Sigmoid colon (tissue), 4 donors: ENCODE data around the gene CD276.

Experiments
- POLR2A ChIP-seq, 2 donors: fragments of 450-650 bp; IDR thresholded peaks; one replicate each; pipeline ENCODE4 v1.6.1; 2016; ENCODE audit warnings: antibody characterized with exemption in 2 of 2, mild to moderate bottlenecking in 2 of 2, moderate library complexity in 2 of 2
- POLR2AphosphoS5 ChIP-seq, 4 donors: sonication (generic); formaldehyde crosslinking; IDR thresholded peaks; one replicate each; pipeline ENCODE4 v1.6.1; 2017; ENCODE audit warnings: antibody characterized with exemption in 4 of 4
- TF ChIP-seq, protein P1 (sequence below), 4 experiments: fragments of 450-650 bp in 3 of 4; fragments of 200-600 bp in 1 of 4; IDR thresholded peaks; one replicate each; pipeline ENCODE4 v1.5.1; 2016 to 2019; ENCODE audit warnings: antibody characterized with exemption in 4 of 4, mild to moderate bottlenecking in 3 of 4, moderate library complexity in 2 of 4

DNA sequence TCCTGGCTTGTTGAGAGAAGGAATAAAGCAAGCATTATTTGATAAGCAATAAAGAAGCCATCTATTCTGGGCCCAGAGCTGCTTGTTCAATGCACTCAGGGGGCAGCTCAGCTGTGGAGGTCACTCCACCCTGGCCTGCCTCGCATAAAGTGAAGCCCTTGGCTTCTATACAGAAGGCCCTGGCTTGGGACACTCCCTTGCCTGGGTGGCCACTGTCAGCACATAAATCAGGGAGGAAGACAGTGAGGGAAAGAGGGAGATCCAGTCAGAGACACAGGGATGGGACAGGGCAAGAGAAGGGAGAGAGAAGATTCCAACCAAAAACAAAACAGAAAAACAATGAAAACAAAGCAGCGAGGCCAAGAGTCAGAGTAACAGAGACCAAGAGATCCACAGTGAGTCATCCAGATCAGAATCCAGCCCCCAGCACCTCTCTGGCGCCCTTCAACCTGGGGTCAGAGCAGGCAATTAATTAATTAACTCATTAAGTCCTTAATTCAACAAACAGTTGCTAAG is 57.2 kb downstream of the CD276 start:
- TF ChIP-seq, protein P1, sequence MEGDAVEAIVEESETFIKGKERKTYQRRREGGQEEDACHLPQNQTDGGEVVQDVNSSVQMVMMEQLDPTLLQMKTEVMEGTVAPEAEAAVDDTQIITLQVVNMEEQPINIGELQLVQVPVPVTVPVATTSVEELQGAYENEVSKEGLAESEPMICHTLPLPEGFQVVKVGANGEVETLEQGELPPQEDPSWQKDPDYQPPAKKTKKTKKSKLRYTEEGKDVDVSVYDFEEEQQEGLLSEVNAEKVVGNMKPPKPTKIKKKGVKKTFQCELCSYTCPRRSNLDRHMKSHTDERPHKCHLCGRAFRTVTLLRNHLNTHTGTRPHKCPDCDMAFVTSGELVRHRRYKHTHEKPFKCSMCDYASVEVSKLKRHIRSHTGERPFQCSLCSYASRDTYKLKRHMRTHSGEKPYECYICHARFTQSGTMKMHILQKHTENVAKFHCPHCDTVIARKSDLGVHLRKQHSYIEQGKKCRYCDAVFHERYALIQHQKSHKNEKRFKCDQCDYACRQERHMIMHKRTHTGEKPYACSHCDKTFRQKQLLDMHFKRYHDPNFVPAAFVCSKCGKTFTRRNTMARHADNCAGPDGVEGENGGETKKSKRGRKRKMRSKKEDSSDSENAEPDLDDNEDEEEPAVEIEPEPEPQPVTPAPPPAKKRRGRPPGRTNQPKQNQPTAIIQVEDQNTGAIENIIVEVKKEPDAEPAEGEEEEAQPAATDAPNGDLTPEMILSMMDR (IDR thresholded peaks at IDR 0.05), result no peak
- TF ChIP-seq POLR2AphosphoS5 (IDR thresholded peaks at IDR 0.05), result no peak
- TF ChIP-seq POLR2A (IDR thresholded peaks at IDR 0.05), result no peak
